ENCODE measurements around the gene TEX264.
"Not testable (repeated sequence)": the region's sequence is repeated elsewhere in the genome, so short reads cannot be mapped to it uniquely, and the experiment has no call there.

The TEX264 gene

GRCh38 chr3:51742320-51742719, 71.3 kb downstream of the TEX264 start:
- H3K27ac ChIP-seq (ENCODE audit: insufficient read depth in 1 of 2, low read depth in 1 of 2, low read length in 2 of 2, poor library complexity in 1 of 2, severe bottlenecking in 2 of 2); H3K27me3 ChIP-seq (replicated peaks in 2 of 5; ENCODE audit: control insufficient read depth in 4 of 5, insufficient read depth in 5 of 5, low read length in 4 of 5); H3K4me3 ChIP-seq (ENCODE audit: control insufficient read depth in 1 of 7, extremely low read depth in 1 of 7, insufficient read depth in 4 of 7, low read depth in 2 of 7, low read length in 6 of 7); H3K4me1 ChIP-seq (ENCODE audit: control extremely low read depth in 1 of 4, control insufficient read depth in 4 of 4, insufficient read depth in 4 of 4, low read length in 3 of 4); CTCF ChIA-PET; H3K36me3 ChIP-seq (ENCODE audit: control insufficient read depth in 4 of 4, insufficient read depth in 4 of 4, low read length in 3 of 4); POLR2A ChIA-PET; DNase-seq; H3K9me3 ChIP-seq (ENCODE audit: control extremely low read depth in 1 of 5, control insufficient read depth in 4 of 5, insufficient read depth in 2 of 5, low read depth in 1 of 5, low read length in 4 of 5): not testable (repeated sequence)
- 94% methylated on average over 3 of the region's 3 CpGs for WGBS (ENCODE audit: insufficient coverage)

- H3K4me3 ChIP-seq (ENCODE audit: control insufficient read depth in 1 of 7, extremely low read depth in 1 of 7, insufficient read depth in 4 of 7, low read depth in 2 of 7, low read length in 6 of 7); CTCF ChIA-PET; H3K36me3 ChIP-seq (ENCODE audit: control insufficient read depth in 4 of 4, insufficient read depth in 4 of 4, low read length in 3 of 4); H3K27ac ChIP-seq (ENCODE audit: insufficient read depth in 1 of 2, low read depth in 1 of 2, low read length in 2 of 2, poor library complexity in 1 of 2, severe bottlenecking in 2 of 2); H3K4me1 ChIP-seq (ENCODE audit: control extremely low read depth in 1 of 4, control insufficient read depth in 4 of 4, insufficient read depth in 4 of 4, low read length in 3 of 4); H3K27me3 ChIP-seq (replicated peaks in 2 of 5; ENCODE audit: control insufficient read depth in 4 of 5, insufficient read depth in 5 of 5, low read length in 4 of 5); H3K9me3 ChIP-seq (ENCODE audit: control extremely low read depth in 1 of 5, control insufficient read depth in 4 of 5, insufficient read depth in 2 of 5, low read depth in 1 of 5, low read length in 4 of 5); POLR2A ChIA-PET: not testable (repeated sequence)
- 89% methylated on average over 3 of the region's 4 CpGs for WGBS (ENCODE audit: insufficient coverage)
- DNase-seq, result peak in 1 of 3 donors; percentile 22
Measured at GRCh38 chr3:51742978-51743377, 71.9 kb downstream of the TEX264 start.

- CTCF ChIA-PET, result no interaction called here
Measured at GRCh38 chr3:51747840-51748239, 76.8 kb downstream of the TEX264 start.

GRCh38 chr3:51748327-51748726, 77.3 kb downstream of the TEX264 start:
- CTCF ChIA-PET, result no interaction called here
- Histone ChIP-seq H3K27me3 (replicated peaks in 2 of 5; ENCODE audit: control insufficient read depth in 4 of 5, insufficient read depth in 5 of 5, low read length in 4 of 5) (no peaks in the 10 kb centered on the region), H3K4me3 (ENCODE audit: control insufficient read depth in 1 of 7, extremely low read depth in 1 of 7, insufficient read depth in 4 of 7, low read depth in 2 of 7, low read length in 6 of 7) (no peak overlapping the region), H3K36me3 (ENCODE audit: control insufficient read depth in 4 of 4, insufficient read depth in 4 of 4, low read length in 3 of 4) (no peaks in the 10 kb centered on the region), H3K4me1 (ENCODE audit: control extremely low read depth in 1 of 4, control insufficient read depth in 4 of 4, insufficient read depth in 4 of 4, low read length in 3 of 4) (no peaks in the 10 kb centered on the region), H3K9me3 (ENCODE audit: control extremely low read depth in 1 of 5, control insufficient read depth in 4 of 5, insufficient read depth in 2 of 5, low read depth in 1 of 5, low read length in 4 of 5) (peaks cover 0 to 2% (median 0%) of the 10 kb centered on the region in 5 experiments), H3K27ac (ENCODE audit: insufficient read depth in 1 of 2, low read depth in 1 of 2, low read length in 2 of 2, poor library complexity in 1 of 2, severe bottlenecking in 2 of 2) (no peak overlapping the region)
- POLR2A ChIA-PET, result no interaction called here
- no peak for DNase-seq
- no CpG with 5 or more reads among the region's 1 CpG for WGBS (ENCODE audit: insufficient coverage)

More at GRCh38 chr3:51747840-51748239, 76.8 kb downstream of the TEX264 start:
- H3K9me3 ChIP-seq (ENCODE audit: control extremely low read depth in 1 of 5, control insufficient read depth in 4 of 5, insufficient read depth in 2 of 5, low read depth in 1 of 5, low read length in 4 of 5), result peaks cover 0 to 2% (median 0%) of the 10 kb centered on the region in 5 experiments
- no peaks in the 10 kb centered on the region for H3K27me3 ChIP-seq (replicated peaks in 2 of 5; ENCODE audit: control insufficient read depth in 4 of 5, insufficient read depth in 5 of 5, low read length in 4 of 5)
- no peaks in the 10 kb centered on the region for H3K36me3 ChIP-seq (ENCODE audit: control insufficient read depth in 4 of 4, insufficient read depth in 4 of 4, low read length in 3 of 4)
- POLR2A ChIA-PET, result no interaction called here
- H3K4me3 ChIP-seq (ENCODE audit: control insufficient read depth in 1 of 7, extremely low read depth in 1 of 7, insufficient read depth in 4 of 7, low read depth in 2 of 7, low read length in 6 of 7), result no peak overlapping the region
- H3K27ac ChIP-seq (ENCODE audit: insufficient read depth in 1 of 2, low read depth in 1 of 2, low read length in 2 of 2, poor library complexity in 1 of 2, severe bottlenecking in 2 of 2), result no peak overlapping the region
- no peaks in the 10 kb centered on the region for H3K4me1 ChIP-seq (ENCODE audit: control extremely low read depth in 1 of 4, control insufficient read depth in 4 of 4, insufficient read depth in 4 of 4, low read length in 3 of 4)
- DNase-seq, result no peak

- no peak overlapping the region for H3K27ac ChIP-seq (ENCODE audit: insufficient read depth in 1 of 2, low read depth in 1 of 2, low read length in 2 of 2, poor library complexity in 1 of 2, severe bottlenecking in 2 of 2)
- H3K4me3 ChIP-seq (ENCODE audit: control insufficient read depth in 1 of 7, extremely low read depth in 1 of 7, insufficient read depth in 4 of 7, low read depth in 2 of 7, low read length in 6 of 7), result no peak overlapping the region
- H3K36me3 ChIP-seq (ENCODE audit: control insufficient read depth in 4 of 4, insufficient read depth in 4 of 4, low read length in 3 of 4), result no peaks in the 10 kb centered on the region
- no peaks in the 10 kb centered on the region for H3K4me1 ChIP-seq (ENCODE audit: control extremely low read depth in 1 of 4, control insufficient read depth in 4 of 4, insufficient read depth in 4 of 4, low read length in 3 of 4)
- DNase-seq, result no peak
- ChIA-PET POLR2A (no interaction called here), CTCF (no interaction called here)
- H3K9me3 ChIP-seq (ENCODE audit: control extremely low read depth in 1 of 5, control insufficient read depth in 4 of 5, insufficient read depth in 2 of 5, low read depth in 1 of 5, low read length in 4 of 5), result peaks cover 0 to 2% (median under 1%) of the 10 kb centered on the region in 5 experiments
- H3K27me3 ChIP-seq (replicated peaks in 2 of 5; ENCODE audit: control insufficient read depth in 4 of 5, insufficient read depth in 5 of 5, low read length in 4 of 5), result no peaks in the 10 kb centered on the region
- WGBS (ENCODE audit: insufficient coverage), result 100% methylated on average over 1 of the region's 1 CpG
Measured at GRCh38 chr3:51750878-51751277, 79.8 kb downstream of the TEX264 start.

- POLR2A ChIA-PET, result no interaction called here
- no peak for DNase-seq
- Histone ChIP-seq H3K27ac (ENCODE audit: insufficient read depth in 1 of 2, low read depth in 1 of 2, low read length in 2 of 2, poor library complexity in 1 of 2, severe bottlenecking in 2 of 2) (no peak overlapping the region), H3K27me3 (replicated peaks in 2 of 5; ENCODE audit: control insufficient read depth in 4 of 5, insufficient read depth in 5 of 5, low read length in 4 of 5) (no peaks in the 10 kb centered on the region), H3K9me3 (ENCODE audit: control extremely low read depth in 1 of 5, control insufficient read depth in 4 of 5, insufficient read depth in 2 of 5, low read depth in 1 of 5, low read length in 4 of 5) (peaks cover 0 to 3% (median 2%) of the 10 kb centered on the region in 5 experiments), H3K4me3 (ENCODE audit: control insufficient read depth in 1 of 7, extremely low read depth in 1 of 7, insufficient read depth in 4 of 7, low read depth in 2 of 7, low read length in 6 of 7) (no peak overlapping the region), H3K4me1 (ENCODE audit: control extremely low read depth in 1 of 4, control insufficient read depth in 4 of 4, insufficient read depth in 4 of 4, low read length in 3 of 4) (no peaks in the 10 kb centered on the region), H3K36me3 (ENCODE audit: control insufficient read depth in 4 of 4, insufficient read depth in 4 of 4, low read length in 3 of 4) (no peaks in the 10 kb centered on the region)
- WGBS (ENCODE audit: insufficient coverage), result no CpG with 5 or more reads among the region's 2 CpGs
- CTCF ChIA-PET, result no interaction called here
Measured at GRCh38 chr3:51751287-51751686, 80.2 kb downstream of the TEX264 start.

Data from common myeloid progenitor, CD34-positive (primary cell).